Left ventricle myocardium inferior (tissue), 1 donor: Measurements from ENCODE around the gene GFRA4. TPM values are rescaled to one million over a fixed set of nuclear protein-coding genes. Genes with fewer than 3 reads are reported as not detected.

Source experiments
- DNase-seq: peaks from one replicate; pipeline ENCODE4 v3.0.0-alpha.2; 2020
- H3K27ac ChIP-seq: fragments of 200-600 bp; replicated peaks from 2 replicates; pipeline ENCODE4 v1.8.0; 2021
- H3K27me3 ChIP-seq: fragments of 200-600 bp; 2 replicates; pipeline ENCODE4 v1.8.0; 2021; ENCODE audit warnings: low read depth
- H3K36me3 ChIP-seq: fragments of 200-600 bp; 2 replicates; pipeline ENCODE4 v1.8.0; 2021
- H3K4me1 ChIP-seq: fragments of 200-600 bp; 2 replicates; pipeline ENCODE4 v1.8.0; 2021
- H3K4me3 ChIP-seq: fragments of 200-600 bp; 2 replicates; pipeline ENCODE4 v1.8.0; 2021; ENCODE audit warnings: mild to moderate bottlenecking, moderate library complexity
- H3K9me3 ChIP-seq: fragments of 200-600 bp; replicated peaks from 2 replicates; pipeline ENCODE4 v1.8.0; 2021
- intact Hi-C: fragments of 100-400 bp; cut with micrococcal nuclease; formaldehyde crosslinking; loops from one replicate; pipeline ENCODE4 v1.11.0; 2022
- total RNA-seq: library from RNA; stranded (reverse); fragmentation: NEBNext Ultra II Directional; extraction: Animal tissue kit (Norgen Biotek cat#: 25700); gene quantifications from one replicate; pipeline ENCODE4 v1.2.1, GENCODE V29; 2021
- TF ChIP-seq, protein P1 (sequence below): fragments of 200-600 bp; IDR thresholded peaks from 2 replicates; pipeline ENCODE4 v1.8.0; 2021; ENCODE audit warnings: antibody characterized with exemption, mild to moderate bottlenecking, borderline replicate concordance
- donor health status: DM: no; HTN: yes; CAD: no; lungs with severe emphysema.

GFRA4 gene
- total RNA-seq, 1 donor from 2014 or later, result not detected

DNA sequence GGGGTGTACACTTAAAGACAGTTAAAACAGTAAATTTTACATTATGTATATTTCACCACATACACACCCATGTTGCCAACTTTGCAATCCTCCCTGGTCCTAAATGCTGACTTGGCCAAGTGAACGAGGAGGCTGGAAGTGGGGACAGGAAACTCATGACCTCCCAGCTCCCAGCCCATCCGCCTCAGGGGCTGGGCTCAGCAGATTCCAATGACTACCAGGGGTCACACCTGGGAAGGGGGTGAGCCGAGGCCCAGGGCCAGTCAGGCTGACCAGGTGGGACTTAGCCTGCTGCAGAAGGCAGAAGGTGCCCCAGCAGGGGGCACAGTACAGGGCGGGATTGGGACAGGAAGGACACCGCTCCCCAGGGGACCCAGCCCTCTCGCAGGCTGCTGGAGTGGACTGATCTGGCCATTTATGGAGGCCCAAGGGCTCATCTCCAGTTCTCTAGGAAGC, 46.8 kb upstream of the GFRA4 start:
- Histone ChIP-seq H3K4me1 (peaks cover 24% of the 10 kb centered on the region), H3K36me3 (no peaks in the 10 kb centered on the region), H3K4me3 (peak overlapping the region; percentile 28), H3K27me3 (no peaks in the 10 kb centered on the region), H3K27ac (peak overlapping the region; percentile 65), H3K9me3 (no peaks in the 10 kb centered on the region)
- no peak for DNase-seq
- TF ChIP-seq, protein P1, sequence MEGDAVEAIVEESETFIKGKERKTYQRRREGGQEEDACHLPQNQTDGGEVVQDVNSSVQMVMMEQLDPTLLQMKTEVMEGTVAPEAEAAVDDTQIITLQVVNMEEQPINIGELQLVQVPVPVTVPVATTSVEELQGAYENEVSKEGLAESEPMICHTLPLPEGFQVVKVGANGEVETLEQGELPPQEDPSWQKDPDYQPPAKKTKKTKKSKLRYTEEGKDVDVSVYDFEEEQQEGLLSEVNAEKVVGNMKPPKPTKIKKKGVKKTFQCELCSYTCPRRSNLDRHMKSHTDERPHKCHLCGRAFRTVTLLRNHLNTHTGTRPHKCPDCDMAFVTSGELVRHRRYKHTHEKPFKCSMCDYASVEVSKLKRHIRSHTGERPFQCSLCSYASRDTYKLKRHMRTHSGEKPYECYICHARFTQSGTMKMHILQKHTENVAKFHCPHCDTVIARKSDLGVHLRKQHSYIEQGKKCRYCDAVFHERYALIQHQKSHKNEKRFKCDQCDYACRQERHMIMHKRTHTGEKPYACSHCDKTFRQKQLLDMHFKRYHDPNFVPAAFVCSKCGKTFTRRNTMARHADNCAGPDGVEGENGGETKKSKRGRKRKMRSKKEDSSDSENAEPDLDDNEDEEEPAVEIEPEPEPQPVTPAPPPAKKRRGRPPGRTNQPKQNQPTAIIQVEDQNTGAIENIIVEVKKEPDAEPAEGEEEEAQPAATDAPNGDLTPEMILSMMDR, result no peak
- intact Hi-C loops, result loop anchor here (2.0 kb wide), 1 partner anchor 33 kb away; no protein-coding TSS in a partner anchor

DNA sequence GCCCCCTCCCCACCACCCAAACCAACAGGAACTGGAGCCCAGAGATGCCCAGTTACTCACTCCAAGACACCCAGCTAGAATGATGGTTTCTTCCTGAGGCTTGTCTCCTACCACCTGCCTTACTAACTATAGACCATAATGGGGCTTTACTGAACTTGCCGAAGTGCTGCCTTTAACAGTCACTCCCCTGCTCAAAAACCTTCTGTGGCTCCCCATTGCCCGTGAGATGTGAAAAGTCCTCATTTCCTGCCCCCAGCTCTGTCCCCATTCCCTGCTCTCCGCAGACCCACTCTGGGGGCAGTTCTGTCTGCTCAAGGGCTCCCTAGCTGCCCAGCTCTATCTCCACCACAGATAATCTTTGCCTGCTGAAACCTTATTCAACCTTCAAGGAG, 44.3 kb upstream of the GFRA4 start:
- H3K9me3 ChIP-seq, result no peaks in the 10 kb centered on the region
- no peak for DNase-seq
- H3K27ac ChIP-seq, result no peak overlapping the region
- H3K4me1 ChIP-seq, result peaks cover 24% of the 10 kb centered on the region
- H3K4me3 ChIP-seq, result no peak overlapping the region
- no peaks in the 10 kb centered on the region for H3K36me3 ChIP-seq
- TF ChIP-seq, protein P1, result no peak
- intact Hi-C loops, result no loop called here
- H3K27me3 ChIP-seq, result no peaks in the 10 kb centered on the region

DNA sequence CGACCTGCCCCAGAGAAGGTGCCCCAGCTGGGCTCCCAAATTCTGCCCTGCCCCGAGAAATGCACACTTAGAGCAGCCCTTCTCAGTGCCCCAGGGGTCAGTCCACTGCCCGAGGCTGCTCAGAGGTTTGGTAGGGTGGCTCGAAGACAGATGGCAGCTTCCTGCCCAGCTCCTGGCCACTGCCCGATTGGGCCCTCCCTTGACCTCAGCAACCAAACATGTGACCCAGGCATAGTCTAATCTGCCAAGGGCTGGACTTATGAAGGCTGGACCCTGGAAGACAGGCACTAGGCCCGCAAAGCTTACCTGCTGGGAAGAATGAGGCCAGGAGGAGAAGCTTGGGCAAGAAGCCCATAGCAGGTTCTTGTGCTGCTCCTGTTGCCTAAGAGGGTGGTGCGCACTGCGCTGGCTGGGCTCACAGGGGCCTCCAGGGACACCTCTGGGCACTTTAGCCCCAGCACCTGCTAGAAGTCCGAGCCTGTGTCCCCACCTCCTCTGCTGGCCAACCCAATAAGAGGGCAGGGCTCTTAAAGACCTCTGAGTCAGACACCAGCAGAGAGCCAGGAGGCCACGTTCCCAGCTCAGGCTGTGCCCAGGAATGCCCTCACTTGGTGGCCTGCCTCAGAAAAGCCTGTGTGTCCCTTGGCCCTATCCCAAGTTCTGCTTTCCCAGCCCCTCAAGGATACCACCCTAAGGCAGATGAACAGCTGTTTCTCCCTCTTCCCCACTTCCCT, 43.7 kb upstream of the GFRA4 start:
- Histone ChIP-seq H3K36me3 (no peaks in the 10 kb centered on the region), H3K4me3 (no peak overlapping the region), H3K4me1 (peaks cover 24% of the 10 kb centered on the region), H3K9me3 (no peaks in the 10 kb centered on the region), H3K27me3 (no peaks in the 10 kb centered on the region), H3K27ac (no peak overlapping the region)
- TF ChIP-seq, protein P1, result no peak
- no peak for DNase-seq
- intact Hi-C loops, result no loop called here

DNA sequence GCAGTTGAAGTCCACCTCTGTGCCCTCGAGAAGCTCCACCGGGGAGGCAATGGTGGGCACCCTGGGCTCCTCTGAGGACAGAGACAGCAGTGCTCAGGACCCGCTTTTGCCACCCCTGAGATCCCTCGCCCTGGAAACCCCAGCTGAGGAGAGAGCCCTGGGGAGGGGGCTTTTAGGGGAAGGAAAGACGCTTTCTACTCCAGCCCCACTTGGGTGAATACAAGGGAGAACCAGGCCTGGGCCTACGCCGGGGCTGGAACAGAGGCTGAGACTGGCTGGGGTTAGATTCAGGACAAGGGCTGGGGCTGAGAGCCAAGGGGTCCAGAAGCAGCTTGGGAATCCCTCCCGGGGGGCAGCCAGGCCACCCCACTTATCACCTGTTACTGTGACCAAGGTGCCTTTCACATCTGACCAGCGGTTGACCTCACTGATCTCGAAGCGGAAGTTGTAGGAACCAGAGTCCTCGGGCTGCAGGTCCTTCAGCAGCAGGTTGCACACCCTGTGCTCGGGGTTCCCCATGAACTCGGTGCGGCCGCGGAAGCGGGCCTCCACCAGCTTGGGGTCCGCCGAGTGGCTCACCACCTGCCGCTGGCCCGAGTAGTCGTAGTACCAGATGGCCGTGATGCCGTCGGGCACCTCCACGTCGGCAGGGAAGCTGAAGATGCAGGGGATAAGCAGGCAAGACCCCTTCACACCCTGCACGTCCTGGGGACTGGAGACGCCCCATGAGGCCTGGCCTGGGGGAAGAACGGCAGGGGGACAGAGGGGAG, 43.0 kb upstream of the GFRA4 start:
- intact Hi-C loops, result no loop called here
- no peaks in the 10 kb centered on the region for H3K9me3 ChIP-seq
- no peak overlapping the region for H3K27ac ChIP-seq
- H3K4me1 ChIP-seq, result peaks cover 22% of the 10 kb centered on the region
- DNase-seq, result no peak
- H3K4me3 ChIP-seq, result no peak overlapping the region
- no peaks in the 10 kb centered on the region for H3K27me3 ChIP-seq
- no peaks in the 10 kb centered on the region for H3K36me3 ChIP-seq
- TF ChIP-seq, protein P1, result no peak

DNA sequence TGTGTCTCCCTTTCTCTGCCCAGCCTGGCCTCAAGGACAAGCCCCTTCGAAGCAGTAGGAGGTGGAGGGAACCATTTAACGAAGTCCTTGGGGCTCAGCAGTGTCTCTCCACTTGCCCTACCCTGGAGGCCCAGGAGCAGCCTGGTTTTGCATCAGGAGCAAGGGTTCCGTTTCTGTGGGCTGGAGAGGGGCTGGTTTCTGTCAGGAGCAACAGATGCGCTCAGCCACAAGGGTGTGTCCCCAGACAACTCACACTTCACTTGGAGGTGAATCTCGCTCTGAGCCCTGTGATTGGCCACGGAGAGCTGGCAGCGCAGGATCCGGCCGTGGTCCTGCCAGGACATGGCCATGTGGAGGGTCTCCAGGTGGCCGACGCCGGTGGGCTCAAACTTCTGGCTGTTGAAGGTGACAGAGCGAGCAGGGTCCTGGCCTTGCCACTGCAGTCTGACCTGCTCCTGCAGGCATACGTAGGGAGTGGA, 42.3 kb upstream of the GFRA4 start:
- Histone ChIP-seq H3K36me3 (no peaks in the 10 kb centered on the region), H3K9me3 (no peaks in the 10 kb centered on the region), H3K4me3 (no peak overlapping the region), H3K27ac (no peak overlapping the region), H3K4me1 (peaks cover 16% of the 10 kb centered on the region), H3K27me3 (no peaks in the 10 kb centered on the region)
- TF ChIP-seq, protein P1, result no peak
- intact Hi-C loops, result no loop called here
- no peak for DNase-seq
